Activated T-cell treated with anti-CD3 and anti-CD28 coated beads, Interleukin-2, amount 50 U/mL, for 4 hours (primary cell): ENCODE results near the gene TRIM33. TPM values are rescaled to one million over a fixed set of nuclear protein-coding genes. Genes with fewer than 3 reads are reported as not detected.
"Not testable (repeated sequence)": the region's sequence is repeated elsewhere in the genome, so short reads cannot be mapped to it uniquely, and the experiment has no call there.

ENCODE experiments used
- ATAC-seq, 2 donors: fragments of 200-7000 bp; cut with Tn5 transposase; one replicate each; pipeline ENCODE4 v1.10.0; 2021
- DNase-seq: peaks from one replicate; pipeline ENCODE4 v3.0.0-alpha.2; 2020
- H3K27me3 Mint-ChIP-seq: one replicate; pipeline ENCODE4 v1.8.0; 2021; ENCODE audit warnings: low read depth, mixed read lengths
- H3K36me3 Mint-ChIP-seq: one replicate; pipeline ENCODE4 v1.8.0; 2022; ENCODE audit warnings: mixed read lengths; ENCODE audit not compliant: insufficient read depth
- H3K4me1 Mint-ChIP-seq: one replicate; pipeline ENCODE4 v1.8.0; 2021; ENCODE audit warnings: low read depth, mixed read lengths
- H3K4me3 Mint-ChIP-seq: one replicate; pipeline ENCODE4 v1.8.0; 2021; ENCODE audit warnings: mild to moderate bottlenecking, moderate library complexity, mixed read lengths
- H3K9me3 Mint-ChIP-seq: one replicate; pipeline ENCODE4 v1.8.0; 2021; ENCODE audit warnings: mixed read lengths
- total RNA-seq, 3 donors: library from RNA; stranded (reverse); gene quantifications; one replicate each; pipeline ENCODE4 v1.2.1, GENCODE V29; 2021

Gene TRIM33
- total RNA-seq, 3 donors from 2014 or later, result 30.0 to 33.0 (median 31.9) TPM

DNA sequence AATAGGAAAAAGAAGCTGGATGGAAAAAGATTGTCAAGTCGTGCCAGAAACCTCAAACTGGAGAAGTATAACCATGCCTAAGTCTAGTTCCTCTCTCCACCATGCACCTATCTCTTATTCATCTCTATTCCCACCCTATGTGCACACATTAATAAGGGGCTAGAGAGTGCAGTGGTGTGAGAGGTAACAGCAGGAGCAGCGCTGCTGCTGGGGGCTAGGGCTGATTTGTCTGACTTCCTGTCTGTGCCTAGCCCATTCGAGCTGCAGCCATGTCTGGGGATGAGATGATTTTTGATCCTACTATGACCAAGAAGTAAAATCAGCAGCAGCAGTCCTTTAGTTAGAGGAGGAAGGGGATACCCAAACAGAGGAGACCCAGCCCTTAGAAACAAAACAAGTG is 43.0 kb downstream of the TRIM33 start:
- Mint-ChIP-seq H3K4me1 (peaks cover 62% of the 10 kb centered on the region), H3K9me3 (no peaks in the 10 kb centered on the region), H3K36me3 (peaks cover 8% of the 10 kb centered on the region), H3K27me3 (no peaks in the 10 kb centered on the region), H3K4me3 (no peak overlapping the region)
- DNase-seq (no peak), ATAC-seq (peak in 1 of 2 donors; percentile 55)

GRCh38 chr1:114467491-114467890 is 43.5 kb downstream of the TRIM33 start:
- no peak overlapping the region for H3K4me3 Mint-ChIP-seq

GRCh38 chr1:114466334-114467014 is 44.5 kb downstream of the TRIM33 start:
- H3K9me3 Mint-ChIP-seq, result no peaks in the 10 kb centered on the region
- no peak for ATAC-seq
- peaks cover 14% of the 10 kb centered on the region for H3K36me3 Mint-ChIP-seq
- H3K27me3 Mint-ChIP-seq, result no peaks in the 10 kb centered on the region
- H3K4me1 Mint-ChIP-seq, result peaks cover 56% of the 10 kb centered on the region
- DNase-seq, result no peak
- no peak overlapping the region for H3K4me3 Mint-ChIP-seq

More at GRCh38 chr1:114467491-114467890, 43.5 kb downstream of the TRIM33 start:
- no peaks in the 10 kb centered on the region for H3K27me3 Mint-ChIP-seq
- H3K36me3 Mint-ChIP-seq, result peaks cover 9% of the 10 kb centered on the region
- no peaks in the 10 kb centered on the region for H3K9me3 Mint-ChIP-seq
- no peak for DNase-seq
- peaks cover 59% of the 10 kb centered on the region for H3K4me1 Mint-ChIP-seq
- ATAC-seq, result no peak

GRCh38 chr1:114462963-114463362 is 48.0 kb downstream of the TRIM33 start:
- Mint-ChIP-seq H3K9me3 (no peaks in the 10 kb centered on the region), H3K4me3 (no peak overlapping the region), H3K4me1 (peaks cover 38% of the 10 kb centered on the region), H3K27me3 (no peaks in the 10 kb centered on the region), H3K36me3 (peaks cover 30% of the 10 kb centered on the region)
- DNase-seq (no peak), ATAC-seq (no peak)

DNA sequence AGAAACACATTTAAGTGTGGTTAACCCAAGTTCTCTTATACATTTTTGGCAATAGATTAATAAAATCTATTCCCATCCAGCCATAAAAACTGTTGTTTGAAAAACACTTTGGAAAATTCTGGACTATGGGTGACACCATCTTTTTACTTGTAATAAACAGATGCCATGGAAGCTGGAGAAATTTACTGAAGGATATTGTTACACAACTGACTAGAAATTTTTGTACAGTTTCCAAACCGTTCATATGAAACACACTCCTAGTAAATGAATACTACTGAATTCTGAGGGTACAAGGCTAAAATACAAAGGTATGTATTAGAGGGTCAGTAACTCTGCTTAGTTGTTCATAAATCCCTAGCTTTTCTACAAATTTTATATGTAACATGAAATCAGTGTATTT is 48.7 kb downstream of the TRIM33 start:
- Mint-ChIP-seq H3K4me3 (no peak overlapping the region), H3K4me1 (peaks cover 32% of the 10 kb centered on the region), H3K27me3 (no peaks in the 10 kb centered on the region), H3K36me3 (peaks cover 31% of the 10 kb centered on the region), H3K9me3 (no peaks in the 10 kb centered on the region)
- DNase-seq, result no peak
- ATAC-seq, result no peak

GRCh38 chr1:114458237-114458777 is 52.7 kb downstream of the TRIM33 start:
- Mint-ChIP-seq H3K27me3 (no peaks in the 10 kb centered on the region), H3K36me3 (peaks cover 47% of the 10 kb centered on the region), H3K4me1 (peaks cover 10% of the 10 kb centered on the region), H3K4me3 (no peak overlapping the region), H3K9me3 (no peaks in the 10 kb centered on the region)
- peak in 1 of 2 donors; percentile 46 for ATAC-seq
- DNase-seq, result no peak

DNA sequence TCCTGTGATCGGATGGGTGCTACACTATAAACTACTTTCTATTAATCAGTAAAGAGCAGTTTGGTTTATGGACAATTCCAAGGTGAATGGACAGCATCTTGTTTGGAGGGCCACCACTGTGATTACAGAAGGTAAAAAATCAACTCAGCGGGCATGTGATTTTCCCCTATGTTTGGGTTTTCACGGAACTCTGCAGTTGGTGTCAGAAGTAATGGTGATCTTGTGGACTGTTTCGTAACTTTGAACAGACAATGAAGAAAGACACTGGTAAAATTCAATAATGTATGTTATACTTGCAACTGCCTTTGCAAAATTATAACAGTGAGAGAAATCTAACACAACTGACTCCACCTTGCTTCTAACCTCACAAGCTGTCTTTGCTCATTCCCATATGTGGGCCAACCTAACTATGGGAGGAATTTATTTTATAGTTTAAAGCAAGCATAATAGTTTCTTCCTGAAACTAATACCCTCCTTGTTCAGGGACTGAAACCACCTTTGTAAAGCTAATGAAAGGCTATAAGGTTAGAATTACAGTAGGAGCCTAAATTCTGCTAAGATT is 53.2 kb downstream of the TRIM33 start:
- ATAC-seq, result no peak
- no peak for DNase-seq
- H3K4me1 Mint-ChIP-seq, result peaks cover 10% of the 10 kb centered on the region
- peaks cover 50% of the 10 kb centered on the region for H3K36me3 Mint-ChIP-seq
- H3K27me3 Mint-ChIP-seq, result no peaks in the 10 kb centered on the region
- H3K9me3 Mint-ChIP-seq, result no peaks in the 10 kb centered on the region
- no peak overlapping the region for H3K4me3 Mint-ChIP-seq

- H3K4me1 Mint-ChIP-seq, result peaks cover 10% of the 10 kb centered on the region
- peaks cover 46% of the 10 kb centered on the region for H3K36me3 Mint-ChIP-seq
- no peaks in the 10 kb centered on the region for H3K27me3 Mint-ChIP-seq
- ATAC-seq (no peak), DNase-seq (no peak)
- no peak overlapping the region for H3K4me3 Mint-ChIP-seq
- no peaks in the 10 kb centered on the region for H3K9me3 Mint-ChIP-seq
These were observed 54.4 kb downstream of the TRIM33 start for GRCh38 chr1:114456586-114456985.

DNA sequence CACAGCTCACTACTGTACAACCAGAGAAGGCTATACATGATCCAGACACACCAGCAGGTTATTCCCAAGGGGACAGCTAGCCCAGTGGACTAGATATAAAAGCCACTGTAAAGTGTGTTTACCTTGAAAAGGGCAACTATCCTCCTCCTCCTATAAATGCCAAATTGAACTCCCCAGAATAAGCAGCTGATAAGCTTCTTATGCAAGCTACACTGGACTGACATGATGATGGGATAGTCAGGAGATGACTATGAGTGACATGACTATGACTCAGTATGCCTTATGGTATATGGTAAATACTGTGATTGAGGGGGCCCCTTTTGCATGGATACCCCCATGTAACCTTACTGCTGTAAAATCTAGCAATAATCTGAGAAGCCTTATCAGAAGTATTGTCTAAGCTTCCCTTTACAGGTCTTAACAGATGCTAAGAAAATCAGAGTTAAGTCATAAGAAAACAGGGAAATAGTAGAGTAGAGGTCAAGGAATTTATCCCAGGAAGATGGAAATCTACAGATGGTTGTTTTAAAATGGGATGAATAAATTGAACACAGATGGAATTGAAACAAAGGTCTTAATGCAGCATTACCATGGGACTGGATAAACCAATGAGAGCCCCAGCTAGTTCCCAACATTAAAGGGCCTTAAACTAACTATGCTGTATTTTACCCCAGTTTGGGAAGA is 55.8 kb downstream of the TRIM33 start:
- no peaks in the 10 kb centered on the region for H3K9me3 Mint-ChIP-seq
- ATAC-seq (no peak), DNase-seq (no peak)
- H3K4me3 Mint-ChIP-seq, result no peak overlapping the region
- peaks cover 10% of the 10 kb centered on the region for H3K4me1 Mint-ChIP-seq
- H3K36me3 Mint-ChIP-seq, result peaks cover 45% of the 10 kb centered on the region
- no peaks in the 10 kb centered on the region for H3K27me3 Mint-ChIP-seq

- H3K4me1 Mint-ChIP-seq, result peaks cover 10% of the 10 kb centered on the region
These were observed 56.5 kb downstream of the TRIM33 start for GRCh38 chr1:114454539-114454938.

DNA sequence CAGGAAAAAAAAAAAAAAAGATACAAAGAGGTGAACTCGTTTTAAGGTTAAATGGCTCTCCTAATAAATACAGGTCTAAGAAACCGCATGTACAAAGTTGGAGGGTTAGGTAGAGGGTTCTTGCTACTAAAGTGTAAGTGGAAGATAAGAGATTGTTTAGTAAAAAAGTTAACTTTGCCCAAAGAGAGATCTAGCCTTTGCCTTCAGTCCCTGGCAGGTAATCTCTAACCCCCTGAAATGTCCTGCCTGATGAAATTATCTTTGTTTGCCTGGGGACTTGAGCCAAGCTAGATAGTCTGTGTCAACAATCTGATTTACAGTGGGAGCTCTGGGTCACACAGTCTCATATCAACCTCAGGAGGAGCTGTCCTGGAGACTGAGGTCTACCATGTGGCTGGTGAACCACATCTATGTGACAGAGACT is 57.6 kb downstream of the TRIM33 start:
- no peak overlapping the region for H3K4me3 Mint-ChIP-seq
- DNase-seq (no peak), ATAC-seq (no peak)
- peaks cover 38% of the 10 kb centered on the region for H3K36me3 Mint-ChIP-seq
- no peaks in the 10 kb centered on the region for H3K9me3 Mint-ChIP-seq
- H3K27me3 Mint-ChIP-seq, result no peaks in the 10 kb centered on the region
- peaks cover 6% of the 10 kb centered on the region for H3K4me1 Mint-ChIP-seq

More at GRCh38 chr1:114454539-114454938, 56.5 kb downstream of the TRIM33 start:
- DNase-seq, result no peak
- no peak overlapping the region for H3K4me3 Mint-ChIP-seq
- no peaks in the 10 kb centered on the region for H3K27me3 Mint-ChIP-seq
- no peak for ATAC-seq
- H3K9me3 Mint-ChIP-seq, result no peaks in the 10 kb centered on the region
- peaks cover 43% of the 10 kb centered on the region for H3K36me3 Mint-ChIP-seq

- H3K4me3 Mint-ChIP-seq, result no peak overlapping the region
- H3K36me3 Mint-ChIP-seq, result peaks cover 29% of the 10 kb centered on the region
- DNase-seq (no peak), ATAC-seq (no peak)
- H3K27me3 Mint-ChIP-seq, result no peaks in the 10 kb centered on the region
- peaks cover 2% of the 10 kb centered on the region for H3K4me1 Mint-ChIP-seq
- H3K9me3 Mint-ChIP-seq, result no peaks in the 10 kb centered on the region
These were observed 62.5 kb downstream of the TRIM33 start for GRCh38 chr1:114448370-114449036.

DNA sequence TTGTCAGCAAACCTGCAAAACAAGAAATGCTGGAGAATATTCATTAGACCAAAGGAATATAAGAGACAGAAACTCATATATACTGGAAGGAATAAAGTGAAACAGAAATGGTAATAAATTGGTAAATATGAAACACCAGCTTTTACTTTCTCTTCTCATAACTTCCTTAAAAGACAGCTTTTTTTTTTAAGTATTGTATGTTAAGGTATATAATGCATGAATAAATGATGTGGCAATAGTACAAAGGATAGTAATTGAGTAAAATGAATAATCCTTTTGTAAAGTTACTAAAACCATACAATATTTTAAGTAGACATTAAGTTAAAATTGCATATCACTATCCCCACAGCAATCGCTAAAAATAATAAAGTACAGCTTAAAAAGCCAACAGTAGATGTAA is 64.8 kb downstream of the TRIM33 start:
- Mint-ChIP-seq H3K27me3 (no peaks in the 10 kb centered on the region), H3K4me3 (no peak overlapping the region), H3K4me1 (peaks cover 2% of the 10 kb centered on the region), H3K36me3 (peaks cover 26% of the 10 kb centered on the region), H3K9me3 (no peaks in the 10 kb centered on the region)
- DNase-seq (no peak), ATAC-seq (no peak)

DNA sequence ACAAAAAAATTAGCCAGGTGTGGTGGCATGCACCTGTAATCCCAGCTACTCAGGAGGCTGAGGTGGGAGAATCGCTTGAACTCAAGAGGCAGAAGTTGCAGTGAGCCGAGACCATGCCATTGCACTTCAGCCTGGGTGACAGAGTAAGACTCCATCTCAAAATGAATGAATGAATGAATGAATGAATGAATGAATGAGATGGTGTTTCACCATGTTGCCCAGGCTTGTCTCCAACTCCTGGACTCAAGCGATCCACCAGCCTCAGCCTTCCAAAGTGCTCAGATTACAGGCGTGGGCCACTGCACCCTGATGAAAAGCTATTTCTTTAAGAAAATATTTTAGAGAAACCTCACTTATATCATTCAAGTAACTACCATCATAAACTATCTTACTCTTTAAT is 67.8 kb downstream of the TRIM33 start:
- not testable (repeated sequence) for H3K9me3 Mint-ChIP-seq, H3K4me3 Mint-ChIP-seq, ATAC-seq, H3K27me3 Mint-ChIP-seq, H3K4me1 Mint-ChIP-seq, DNase-seq
- peaks cover 36% of the 10 kb centered on the region for H3K36me3 Mint-ChIP-seq
